H1 (cell line): Measurements from ENCODE around the gene TSPEAR. TPM values are rescaled to one million over a fixed set of nuclear protein-coding genes. Genes with fewer than 3 reads are reported as not detected.

Experiments used
- CTCF ChIA-PET: fragments of 300-600 bp; sonication (Branson Sonifier 250); formaldehyde crosslinking; loops from one replicate; lab custom pipeline; 2021; ENCODE audit not compliant: partially characterized antibody; lab: Charles Lee
- POLR2A ChIA-PET: fragments of 300-600 bp; sonication (Branson Sonifier 250); formaldehyde crosslinking; loops from one replicate; lab custom pipeline; 2021; ENCODE audit warnings: inconsistent platforms; ENCODE audit not compliant: partially characterized antibody; lab: Charles Lee
- DNase-seq, 2 experiments: peaks; one replicate each; pipeline versions ENCODE4 v3.0.0 to v3.0.0-alpha.2; 2010 to 2022; ENCODE audit warnings: low spot score in 2 of 2, low read depth in 1 of 2, mixed read lengths in 1 of 2
- FAIRE-seq: peaks from 2 replicates; lab custom pipeline; 2011; peaks lifted over from hg19 to GRCh38; lab: Jason Lieb, UNC
- H2AFZ ChIP-seq: 2 replicates; pipeline ENCODE4 v1.8.1; 2012; ENCODE audit warnings: low read length, inconsistent platforms
- H2AK5ac ChIP-seq: 2 replicates; pipeline ENCODE4 v1.6.1; 2013; ENCODE audit warnings: low read depth, low read length
- H2BK120ac ChIP-seq: replicated peaks from 2 replicates; pipeline ENCODE3; 2013; ENCODE audit warnings: low read depth, low read length, inconsistent platforms
- H2BK12ac ChIP-seq: 2 replicates; pipeline ENCODE4 v1.6.1; 2013; ENCODE audit warnings: low read depth, low read length
- H2BK15ac ChIP-seq: 2 replicates; pipeline ENCODE4 v1.6.1; 2013; ENCODE audit warnings: low read length
- H2BK20ac ChIP-seq: 2 replicates; pipeline ENCODE4 v1.6.1; 2013; ENCODE audit warnings: low read length
- H2BK5ac ChIP-seq: 2 replicates; pipeline ENCODE4 v1.6.1; 2013; ENCODE audit warnings: low read depth, low read length
- H3K14ac ChIP-seq: 2 replicates; pipeline ENCODE4 v1.6.1; 2013; ENCODE audit warnings: inconsistent platforms; ENCODE audit not compliant: insufficient read length
- H3K18ac ChIP-seq: 2 replicates; pipeline ENCODE4 v1.6.1; 2013; ENCODE audit warnings: low read length; ENCODE audit errors: extremely low read depth
- H3K23ac ChIP-seq: 2 replicates; pipeline ENCODE4 v1.6.1; 2013; ENCODE audit warnings: inconsistent platforms; ENCODE audit not compliant: insufficient read length
- H3K23me2 ChIP-seq: 2 replicates; pipeline ENCODE4 v1.6.1; 2013; ENCODE audit warnings: low read depth, low read length
- H3K27ac ChIP-seq: 2 replicates; pipeline ENCODE4 v1.6.1; 2011; ENCODE audit warnings: low read depth, low read length, inconsistent platforms
- H3K27me3 ChIP-seq, 4 experiments: replicated peaks in 1 of 4; 1 replicate in 1 of 4; 2 replicates in 3 of 4; pipeline versions ENCODE4 v1.6.1 to v1.8.1; 2011 to 2013; ENCODE audit warnings: low read length in 3 of 4, mild to moderate bottlenecking in 3 of 4, inconsistent platforms in 2 of 4, mixed read lengths in 2 of 4, moderate library complexity in 1 of 4; ENCODE audit not compliant: control insufficient read depth in 3 of 4, insufficient read depth in 3 of 4; ENCODE audit errors: extremely low read depth in 1 of 4
- H3K36me3 ChIP-seq, 4 experiments: 2 replicates each; pipeline versions ENCODE4 v1.6.1 to v1.8.1; 2011 to 2013; ENCODE audit warnings: mild to moderate bottlenecking in 4 of 4, low read length in 3 of 4, moderate library complexity in 2 of 4, control low read depth in 1 of 4, inconsistent platforms in 1 of 4; ENCODE audit not compliant: insufficient read depth in 4 of 4, control insufficient read depth in 2 of 4
- H3K4ac ChIP-seq: replicated peaks from 2 replicates; pipeline ENCODE3; 2013; ENCODE audit warnings: low read length, low read depth, mixed read lengths, inconsistent platforms; ENCODE audit not compliant: insufficient read length
- H3K4me1 ChIP-seq, 4 experiments: replicated peaks in 1 of 4; 1 replicate in 1 of 4; 2 replicates in 3 of 4; pipeline versions ENCODE4 v1.6.1 to v1.8.1; 2011 to 2013; ENCODE audit warnings: low read length in 3 of 4, inconsistent platforms in 2 of 4, mixed read lengths in 1 of 4; ENCODE audit not compliant: insufficient read depth in 4 of 4, control insufficient read depth in 3 of 4
- H3K4me2 ChIP-seq, 2 experiments: 2 replicates each; pipeline versions ENCODE4 v1.6.1 to v1.8.1; 2011 to 2013; ENCODE audit warnings: low read depth in 2 of 2, low read length in 2 of 2, control low read depth in 1 of 2, inconsistent platforms in 1 of 2, mild to moderate bottlenecking in 1 of 2; ENCODE audit not compliant: insufficient read depth in 1 of 2
- H3K4me3 ChIP-seq, 4 experiments: fragments of 200-600, 300-600 bp in 1 of 4; sonication (generic), shearing (Covaris generic), sonication (Bioruptor Twin) in 1 of 4; 2 replicates each; pipeline versions ENCODE4 v1.5.1 to v1.8.1; 2011 to 2016; ENCODE audit warnings: low read length in 4 of 4, low read depth in 3 of 4, control low read depth in 2 of 4, inconsistent platforms in 2 of 4, mild to moderate bottlenecking in 2 of 4, mixed read lengths in 1 of 4, moderate library complexity in 1 of 4; ENCODE audit not compliant: insufficient read depth in 2 of 4; ENCODE audit errors: extremely low read depth in 1 of 4
- H3K56ac ChIP-seq: replicated peaks from 2 replicates; pipeline ENCODE3; 2013; ENCODE audit warnings: low read depth, mild to moderate bottlenecking, mixed read lengths, low read length, inconsistent platforms; ENCODE audit not compliant: insufficient read length
- H3K79me1 ChIP-seq: 2 replicates; pipeline ENCODE4 v1.6.1; 2013; ENCODE audit warnings: low read depth, low read length, control low read depth
- H3K79me2 ChIP-seq, 2 experiments: 2 replicates each; pipeline versions ENCODE4 v1.6.1 to v1.8.1; 2012 to 2013; ENCODE audit warnings: low read length in 2 of 2, mild to moderate bottlenecking in 2 of 2, inconsistent platforms in 1 of 2; ENCODE audit not compliant: insufficient read depth in 2 of 2, control insufficient read depth in 1 of 2
- H3K9ac ChIP-seq, 4 experiments: replicated peaks in 1 of 4; 1 replicate in 1 of 4; 2 replicates in 3 of 4; pipeline versions ENCODE4 v1.6.1 to v1.8.1; 2011 to 2013; ENCODE audit warnings: low read depth in 3 of 4, low read length in 3 of 4, control low read depth in 2 of 4, mild to moderate bottlenecking in 2 of 4, moderate library complexity in 2 of 4, inconsistent platforms in 1 of 4; ENCODE audit errors: extremely low read depth in 1 of 4
- H3K9me3 ChIP-seq, 2 experiments: 2 replicates each; pipeline versions ENCODE4 v1.6.1 to v1.8.1; 2012 to 2013; ENCODE audit warnings: mild to moderate bottlenecking in 2 of 2, moderate library complexity in 2 of 2, control low read depth in 1 of 2, inconsistent platforms in 1 of 2, low read depth in 1 of 2, low read length in 1 of 2, mixed read lengths in 1 of 2; ENCODE audit not compliant: insufficient read depth in 2 of 2
- H4K20me1 ChIP-seq, 2 experiments: replicated peaks in 1 of 2; 2 replicates each; pipeline versions ENCODE3 to v1.8.1; 2011 to 2013; ENCODE audit warnings: inconsistent platforms in 2 of 2, low read length in 2 of 2, mild to moderate bottlenecking in 1 of 2; ENCODE audit not compliant: insufficient read depth in 2 of 2, control insufficient read depth in 1 of 2
- H4K5ac ChIP-seq: 2 replicates; pipeline ENCODE4 v1.6.1; 2013; ENCODE audit warnings: low read length, low read depth, mixed read lengths, inconsistent platforms; ENCODE audit not compliant: insufficient read length
- H4K8ac ChIP-seq: 2 replicates; pipeline ENCODE4 v1.8.0; 2013; ENCODE audit warnings: mild to moderate bottlenecking, moderate library complexity, low read length, inconsistent platforms; ENCODE audit not compliant: insufficient read depth; ENCODE audit errors: extremely low read depth
- H4K91ac ChIP-seq: replicated peaks from 2 replicates; pipeline ENCODE3; 2013; ENCODE audit warnings: low read length, mixed read lengths, inconsistent platforms; ENCODE audit not compliant: insufficient read length
- BCL11A ChIP-seq, 2 experiments: IDR thresholded peaks; one replicate each; pipeline ENCODE4 v1.6.1; 2011; ENCODE audit warnings: low read depth in 2 of 2, low read length in 2 of 2, mild to moderate bottlenecking in 2 of 2
- WGBS, 2 experiments: shearing (Covaris generic) in 1 of 2; methylation state at CpG; one replicate each; pipeline versions ENCODE4 v1.1.6 to v1.1.7; 2013 to 2015; ENCODE audit warnings: low lambda C conversion rate in 2 of 2, mixed read lengths in 2 of 2, inconsistent platforms in 1 of 2, low coverage in 1 of 2, missing lambda C conversion rate in 1 of 2; ENCODE audit not compliant: insufficient replicate concordance in 2 of 2, insufficient coverage in 1 of 2, insufficient read length in 1 of 2; ENCODE audit errors: extremely low coverage in 1 of 2, missing lambda C conversion rate in 1 of 2; 5-methylcytosine and 5-hydroxymethylcytosine counted together
- polyA plus RNA-seq, 7 experiments: library from polyadenylated mRNA; depleted of rRNA in 3 of 7; stranded (reverse) in 5 of 7; unstranded in 2 of 7; fragments of >200 nt in 5 of 7; fragments of 200-250 nt in 2 of 7; gene quantifications; 1 replicate in 5 of 7; 2 replicates in 1 of 7; 4 replicates in 1 of 7; pipeline versions ENCODE4 v1.2.1 to v1.2.3, GENCODE V29; 2011 to 2013; ENCODE audit warnings: missing spikeins in 2 of 7, mixed read lengths in 2 of 7
- total RNA-seq: library from RNA; stranded (reverse); fragmentation: NEBNext Ultra II Directional; extraction: Animal tissue kit (Norgen Biotek cat#: 25700); gene quantifications from 2 replicates; pipeline ENCODE4 v1.2.1, GENCODE V29; 2021

The TSPEAR gene
- total and polyA plus RNA-seq, 2 of the 8 experiments (the other 6 are each of a cell fraction or from before 2014, with no cell fraction given), result 0.58 to 0.89 TPM

DNA sequence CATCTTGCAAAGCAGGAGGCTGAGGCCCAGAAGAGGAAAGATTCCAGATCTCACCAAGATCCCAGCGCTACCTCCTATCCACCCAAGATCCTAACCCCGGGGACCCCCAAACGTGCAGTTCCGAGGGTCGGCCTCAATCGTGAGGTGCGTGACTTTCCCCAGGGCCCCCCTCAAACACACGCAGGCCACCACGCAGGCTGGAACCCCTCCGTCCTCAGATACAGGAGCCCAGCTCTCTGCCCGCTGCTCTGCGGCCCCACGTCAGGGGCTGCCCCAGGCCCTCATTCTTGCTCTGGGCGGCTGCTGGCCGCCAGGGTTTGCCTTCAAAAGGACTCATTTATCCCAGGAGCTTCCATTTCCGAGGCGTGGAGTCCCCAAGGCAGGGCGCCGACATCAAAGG lies 211.3 kb downstream of the TSPEAR start:
- no peaks in the 10 kb centered on the region; a peak in 1 of 7 replicates for H3K27me3 ChIP-seq
- no peak overlapping the region for H2BK12ac ChIP-seq
- H3K4ac ChIP-seq, result no peak overlapping the region
- ChIA-PET POLR2A (interaction anchor here (1.1 kb wide), 1 partner anchor 301 kb away, joined by 4 read pairs; the partner anchor contains the start of gene UBE2G2), CTCF (interaction anchor here (1.0 to 1.6 kb wide), 2 partner anchors 11 to 293 kb away, joined by 3 read pairs; no protein-coding TSS in a partner anchor)
- no peak overlapping the region for H3K23ac ChIP-seq
- H3K79me2 ChIP-seq, result no peaks in the 10 kb centered on the region
- no peaks in the 10 kb centered on the region for H3K23me2 ChIP-seq
- H4K8ac ChIP-seq, result no peak overlapping the region
- H3K14ac ChIP-seq, result no peak overlapping the region
- H3K9me3 ChIP-seq, result no peaks in the 10 kb centered on the region
- 0 out of 8 replicates have a peak, but pooled peaks cover 0 to 2% (median 0%) of the 10 kb centered on the region in 4 experiments for H3K36me3 ChIP-seq
- DNase-seq (no peak), FAIRE-seq (no peak)
- WGBS, 2 experiments, result 91% methylated on average over 19 of the region's 19 CpGs; no CpG with 5 or more reads in 1 of the 2 experiments
- no peak overlapping the region for H3K4me2 ChIP-seq
- no peak overlapping the region for H2AK5ac ChIP-seq
- H3K27ac ChIP-seq, result no peak overlapping the region
- no peak overlapping the region for H2BK20ac ChIP-seq
- H2BK15ac ChIP-seq, result no peak overlapping the region
- no peak for TF ChIP-seq BCL11A (IDR thresholded peaks at IDR 0.05; ENCODE audit: low read depth in 2 of 2, low read length in 2 of 2)
- no peaks in the 10 kb centered on the region; the same call in 1 of the 2 replicates for H3K79me1 ChIP-seq
- H4K91ac ChIP-seq, result no peak overlapping the region
- H3K4me1 ChIP-seq, result peaks cover 0 to 18% (median 8%) of the 10 kb centered on the region in 4 experiments; a peak in 5 of 7 replicates
- H4K5ac ChIP-seq, result no peak overlapping the region
- no peak overlapping the region for H3K9ac ChIP-seq
- no peaks in the 10 kb centered on the region for H4K20me1 ChIP-seq
- no peak overlapping the region for H2BK120ac ChIP-seq
- no peak overlapping the region for H3K4me3 ChIP-seq
- no peak overlapping the region for H2BK5ac ChIP-seq
- H3K56ac ChIP-seq, result no peak overlapping the region
- no peak overlapping the region for H3K18ac ChIP-seq
- no peak overlapping the region for H2AFZ ChIP-seq
